Panc1 (cell line): ENCODE results near the gene ATXN10. TPM values are rescaled to one million over a fixed set of nuclear protein-coding genes. Genes with fewer than 3 reads are reported as not detected.

Experiments
- ATAC-seq: fragments of 200-7000 bp; cut with Tn5 transposase; 2 replicates; pipeline ENCODE4 v1.9.1; 2020; ENCODE audit warnings: mild to moderate bottlenecking, moderate library complexity
- BruUV-seq: library from RNA; stranded (reverse); fragments of 400-500 nt; replicated peaks from 2 replicates; lab custom pipeline; 2021; lab: Mats Ljungman, UMichigan
- CTCF ChIA-PET: fragments of 300-600 bp; sonication (Branson Sonifier 250); formaldehyde crosslinking; loops from one replicate; lab custom pipeline; 2022; ENCODE audit warnings: antibody characterized with exemption; lab: Charles Lee
- POLR2A ChIA-PET: fragments of 300-600 bp; sonication (Branson Sonifier 250); formaldehyde crosslinking; loops from one replicate; lab custom pipeline; 2022; ENCODE audit warnings: antibody characterized with exemption; lab: Charles Lee
- DNase-seq: peaks from one replicate; pipeline ENCODE4 v3.0.0-alpha.2; 2010; ENCODE audit warnings: low read depth, low spot score
- H3K27ac ChIP-seq: 2 replicates; pipeline ENCODE4 v1.5.1; 2011; ENCODE audit warnings: mild to moderate bottlenecking, low read length, inconsistent platforms
- H3K27me3 ChIP-seq: fragments of 200-500 bp; sonication (Bioruptor generic); 2 replicates; pipeline ENCODE4 v1.6.0; 2014; ENCODE audit warnings: low read length, inconsistent platforms; ENCODE audit not compliant: control insufficient read depth, insufficient read depth
- H3K36me3 ChIP-seq: fragments of 200-500 bp; sonication (Bioruptor generic); 2 replicates; pipeline ENCODE4 v1.5.1; 2014; ENCODE audit warnings: inconsistent platforms, mild to moderate bottlenecking, low read length, moderate library complexity; ENCODE audit not compliant: control insufficient read depth, insufficient read depth
- H3K4me1 ChIP-seq: 2 replicates; pipeline ENCODE4 v1.5.1; 2011; ENCODE audit warnings: inconsistent platforms, mild to moderate bottlenecking, low read length, moderate library complexity; ENCODE audit not compliant: control insufficient read depth, insufficient read depth
- H3K4me3 ChIP-seq, 2 experiments: 2 replicates each; pipeline ENCODE4 v1.5.1; 2011 to 2012; ENCODE audit warnings: low read depth in 2 of 2, low read length in 2 of 2, mild to moderate bottlenecking in 2 of 2, inconsistent platforms in 1 of 2, moderate library complexity in 1 of 2
- H3K9me3 ChIP-seq: fragments of 200-500 bp; sonication (Bioruptor generic); 2 replicates; pipeline ENCODE4 v1.5.1; 2014; ENCODE audit warnings: low read depth, mild to moderate bottlenecking, inconsistent platforms, low read length, moderate library complexity; ENCODE audit not compliant: control insufficient read depth, insufficient read depth
- CTCF ChIP-seq: fragments of 450-650 bp; IDR thresholded peaks from 2 replicates; pipeline ENCODE4 v1.5.1; 2017; ENCODE audit warnings: mild to moderate bottlenecking
- POLR2AphosphoS5 ChIP-seq: IDR thresholded peaks from 2 replicates; pipeline ENCODE4 v1.6.1; 2012; ENCODE audit warnings: mild to moderate bottlenecking, low read depth, low read length, moderate library complexity
- REST ChIP-seq, 2 experiments: IDR thresholded peaks; 2 replicates each; pipeline ENCODE4 v1.6.1; 2011 to 2012; ENCODE audit warnings: low read depth in 2 of 2, control low read depth in 1 of 2, low read length in 1 of 2, mild to moderate bottlenecking in 1 of 2, moderate library complexity in 1 of 2; ENCODE audit not compliant: insufficient read depth in 1 of 2
- SIN3A ChIP-seq: IDR thresholded peaks from 2 replicates; pipeline ENCODE4 v1.6.1; 2012; ENCODE audit warnings: low read depth, mild to moderate bottlenecking, low read length, moderate library complexity, borderline replicate concordance; ENCODE audit not compliant: insufficient read depth
- TCF7L2 ChIP-seq: IDR thresholded peaks from 2 replicates; pipeline ENCODE4 v1.6.1; 2011; ENCODE audit warnings: mild to moderate bottlenecking, low read depth, low read length, inconsistent platforms
- in situ Hi-C: cut with HindIII; loops from 2 replicates; pipeline ENCODE4 v1.10.0; 2016; ENCODE audit warnings: low sequenced_read_pairs, low pct_unique_long_range_greater_than_20kb
- intact Hi-C: fragments of 100-400 bp; cut with micrococcal nuclease; formaldehyde crosslinking; loops from one replicate; pipeline ENCODE4 v1.10.0; 2022; ENCODE audit not compliant: unreplicated experiment
- total RNA-seq: library from RNA; stranded (reverse); gene quantifications from one replicate; pipeline ENCODE4 v1.2.1, GENCODE V29; 2021; ENCODE audit not compliant: unreplicated experiment

ATXN10 gene
- total RNA-seq, 1 experiment from 2014 or later, result 184 TPM

GRCh38 chr22:45787759-45788158 lies 116.1 kb downstream of the ATXN10 start:
- in situ Hi-C loops, result no loop called here
- H3K36me3 ChIP-seq, result no peaks in the 10 kb centered on the region; the same call in 1 of the 2 replicates
- no TSS peak for BruUV-seq
- DNase-seq, result no peak
- intact Hi-C loops, result no loop called here
- POLR2A ChIA-PET, result no interaction called here
- no peak for TF ChIP-seq TCF7L2
- no peak for TF ChIP-seq REST (IDR thresholded peaks at IDR 0.05; ENCODE audit: insufficient read depth in 1 of 2, low read depth in 2 of 2, low read length in 1 of 2)
- no peak for TF ChIP-seq SIN3A
- no peak for TF ChIP-seq POLR2AphosphoS5
- TF ChIP-seq CTCF, result no peak
- no peaks in the 10 kb centered on the region for H3K9me3 ChIP-seq
- H3K27ac ChIP-seq, result no peak overlapping the region
- peaks cover 15% of the 10 kb centered on the region; the same call in 1 of the 2 replicates for H3K4me1 ChIP-seq
- CTCF ChIA-PET, result no interaction called here
- H3K4me3 ChIP-seq, result no peak overlapping the region
- H3K27me3 ChIP-seq, result no peaks in the 10 kb centered on the region
- no peak for ATAC-seq

DNA sequence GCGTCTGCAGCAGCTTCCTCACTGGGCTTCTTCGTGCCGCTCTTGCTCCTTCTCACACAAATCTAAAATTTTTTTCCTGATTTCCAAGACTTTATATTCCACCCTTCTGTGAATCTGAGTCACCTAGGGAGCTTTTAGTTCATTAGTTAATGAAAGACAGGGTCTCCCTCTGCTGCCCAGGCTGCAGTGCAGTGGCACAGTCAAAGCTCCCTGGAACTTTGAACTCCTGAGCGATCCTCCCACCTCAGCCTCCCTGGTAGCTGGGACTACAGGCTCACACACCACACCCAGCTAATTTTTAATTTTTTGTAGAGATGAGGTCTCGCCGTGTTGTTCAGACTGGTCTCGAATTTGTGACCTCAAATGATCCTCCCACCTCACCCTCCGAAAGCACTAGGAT lies 116.9 kb downstream of the ATXN10 start:
- POLR2A ChIA-PET, result no interaction called here
- TF ChIP-seq POLR2AphosphoS5, result no peak
- TF ChIP-seq SIN3A, result no peak
- TF ChIP-seq CTCF, result no peak
- no peak for TF ChIP-seq REST (IDR thresholded peaks at IDR 0.05; ENCODE audit: insufficient read depth in 1 of 2, low read depth in 2 of 2, low read length in 1 of 2)
- H3K9me3 ChIP-seq, result no peaks in the 10 kb centered on the region
- intact Hi-C loops (no loop called here), in situ Hi-C loops (no loop called here)
- no peak overlapping the region for H3K4me3 ChIP-seq
- H3K36me3 ChIP-seq, result no peaks in the 10 kb centered on the region; the same call in 1 of the 2 replicates
- BruUV-seq, result no TSS peak
- H3K27me3 ChIP-seq, result no peaks in the 10 kb centered on the region
- H3K4me1 ChIP-seq, result peaks cover 15% of the 10 kb centered on the region; the same call in 1 of the 2 replicates
- DNase-seq (no peak), ATAC-seq (no peak)
- CTCF ChIA-PET, result no interaction called here
- no peak overlapping the region for H3K27ac ChIP-seq
